ENCODE measurements around the gene TCN2. TPM values are rescaled to one million over a fixed set of nuclear protein-coding genes. Genes with fewer than 3 reads are reported as not detected.
"Not testable (repeated sequence)": the region's sequence is repeated elsewhere in the genome, so short reads cannot be mapped to it uniquely, and the experiment has no call there.

TCN2 gene
- polyA plus RNA-seq, 3 donors = 5.4 to 38.3 (median 29.2) TPM

DNA sequence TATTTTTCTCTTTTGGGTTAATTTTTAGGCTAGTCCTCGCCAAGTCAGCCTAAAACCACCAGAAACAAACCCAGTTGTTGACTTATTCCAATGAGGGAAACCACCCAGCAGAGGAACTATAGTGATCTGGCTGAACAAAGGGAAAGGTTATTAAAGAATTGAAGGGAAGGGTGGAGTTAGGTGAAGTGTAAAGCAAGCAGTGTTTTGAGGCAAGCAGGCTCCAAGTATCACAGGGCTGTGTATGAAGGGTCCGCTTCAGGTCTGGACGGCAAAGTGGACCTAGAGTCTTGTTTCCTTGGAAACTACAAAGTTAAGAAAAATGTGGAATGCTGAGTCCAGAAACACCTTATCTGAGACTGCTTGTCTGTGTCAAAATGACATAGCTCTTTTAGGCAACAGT lies 3.2 kb upstream of the TCN2 start:
- H3K27ac ChIP-seq (ENCODE audit: low read depth, low read length) = no peak overlapping the region
- WGBS, 3 donors = 67 to 78% (median 74%) methylated on average over 3 of the region's 3 CpGs

DNA sequence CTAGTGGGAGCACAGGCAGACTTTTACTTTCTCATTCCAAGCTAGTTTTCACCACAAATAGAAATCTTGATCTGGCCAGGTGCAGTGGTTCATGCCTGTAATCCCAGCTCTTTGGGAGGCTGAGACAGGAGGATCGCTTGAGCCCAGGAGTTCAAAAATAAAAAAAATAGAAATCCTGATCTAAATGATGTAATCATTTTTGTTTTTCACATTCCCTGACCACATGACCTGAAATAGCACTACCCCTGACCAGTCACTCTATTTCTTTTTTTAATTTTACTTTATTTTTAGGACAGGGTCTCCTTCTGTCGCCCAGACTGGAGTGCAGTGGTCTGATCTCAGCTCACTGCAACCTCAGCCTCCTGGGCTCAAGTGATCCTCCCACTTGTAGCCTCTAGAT lies 2.3 kb upstream of the TCN2 start:
- H3K27ac ChIP-seq (ENCODE audit: low read depth, low read length) = no peak overlapping the region
- 81 to 93% (median 91%) methylated on average over 2 of the region's 2 CpGs for WGBS, 3 donors

- 22 to 27% (median 23%) methylated on average over 9 of the region's 9 CpGs for WGBS, 3 donors
- H3K27ac ChIP-seq (ENCODE audit: low read depth, low read length) = no peak overlapping the region
Measured at GRCh38 chr22:30605449-30606110, 1.4 kb upstream of the TCN2 start.

GRCh38 chr22:30607300-30607930 lies 441 bp downstream of the TCN2 start:
- no peak overlapping the region for H3K27ac ChIP-seq (ENCODE audit: low read depth, low read length)
- 73 to 76% (median 75%) methylated on average over 7 of the region's 7 CpGs for WGBS, 3 donors

GRCh38 chr22:30607939-30608338 lies 965 bp downstream of the TCN2 start:
- WGBS, 3 donors = 73 to 80% (median 77%) methylated on average over 7 of the region's 7 CpGs
- no peak overlapping the region for H3K27ac ChIP-seq (ENCODE audit: low read depth, low read length)

DNA sequence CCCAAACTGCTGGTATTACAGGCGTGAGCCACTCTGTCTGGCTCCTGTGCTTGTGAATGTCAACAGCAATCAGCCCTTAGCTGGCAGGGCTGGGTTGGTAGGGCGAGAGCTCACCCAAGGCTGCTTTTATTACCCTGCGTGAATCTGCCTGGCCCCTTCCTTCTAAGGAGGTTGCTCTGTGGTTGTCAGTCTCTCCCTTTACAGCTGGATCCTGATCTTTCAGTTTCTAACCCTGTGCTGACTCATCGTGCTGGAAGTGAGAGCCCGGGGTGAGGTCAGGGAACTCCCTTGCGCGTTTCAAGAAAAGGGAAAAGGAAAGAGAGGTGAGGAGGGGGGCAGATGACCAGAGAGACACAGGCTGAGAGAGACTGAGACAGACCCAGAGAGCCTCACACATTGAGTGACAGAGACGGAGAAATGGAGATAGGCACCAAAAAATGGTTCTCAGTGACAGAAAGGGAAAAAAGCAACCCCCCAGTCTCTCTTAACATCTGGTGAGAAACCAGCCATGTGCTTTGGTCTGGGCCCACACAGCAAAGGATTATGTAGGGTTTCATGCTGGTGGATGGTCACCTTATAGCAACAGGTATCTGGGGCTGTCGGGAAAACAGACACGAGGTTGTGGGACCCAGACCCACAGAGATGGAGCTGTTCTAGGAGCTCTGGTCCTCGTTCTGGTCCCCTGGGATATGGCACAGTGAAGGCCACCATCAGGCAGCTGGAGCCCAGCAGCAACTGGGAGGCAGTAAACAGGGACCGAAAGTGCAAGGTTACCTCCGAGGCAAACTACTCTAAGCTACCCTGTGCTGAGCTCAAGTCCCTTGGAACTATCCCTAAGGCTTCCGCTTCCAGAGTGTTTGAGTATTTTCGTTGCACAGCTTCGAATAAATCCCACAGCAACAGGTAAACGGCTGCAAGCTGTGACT lies 2.5 kb downstream of the TCN2 start:
- H3K27ac ChIP-seq (ENCODE audit: low read depth, low read length) = no peak overlapping the region
- 50 to 69% (median 50%) methylated on average over 17 of the region's 17 CpGs for WGBS, 3 donors

GRCh38 chr22:30610299-30610698 lies 3.3 kb downstream of the TCN2 start:
- 54 to 71% (median 64%) methylated on average over 7 of the region's 7 CpGs for WGBS, 3 donors
- H3K27ac ChIP-seq (ENCODE audit: low read depth, low read length) = no peak overlapping the region

DNA sequence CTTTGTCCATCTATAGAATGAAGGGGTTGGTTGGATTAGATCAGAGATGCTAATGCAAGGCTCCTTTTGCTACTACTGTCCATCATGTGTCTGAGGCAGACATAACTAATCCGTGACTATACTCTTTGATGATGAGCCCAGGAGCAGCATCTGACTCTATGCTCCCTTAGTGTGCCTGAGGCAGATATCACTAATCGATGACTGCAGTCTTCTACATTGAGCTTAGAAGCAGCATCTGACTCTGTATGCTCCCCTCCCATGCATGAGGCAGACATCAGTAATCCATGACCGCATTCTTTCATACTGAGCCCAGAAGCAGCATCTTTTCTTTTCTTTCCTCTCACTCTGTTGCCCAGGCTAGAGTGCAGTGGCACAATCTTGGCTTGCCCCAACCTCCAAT lies 4.2 kb downstream of the TCN2 start:
- H3K27ac ChIP-seq (ENCODE audit: low read depth, low read length) = no peak overlapping the region
- WGBS, 3 donors = 91 to 96% (median 93%) methylated on average over 3 of the region's 3 CpGs

- WGBS, 3 donors = 92 to 95% (median 92%) methylated on average over 8 of the region's 8 CpGs
Measured at GRCh38 chr22:30612789-30613188, 5.8 kb downstream of the TCN2 start.

DNA sequence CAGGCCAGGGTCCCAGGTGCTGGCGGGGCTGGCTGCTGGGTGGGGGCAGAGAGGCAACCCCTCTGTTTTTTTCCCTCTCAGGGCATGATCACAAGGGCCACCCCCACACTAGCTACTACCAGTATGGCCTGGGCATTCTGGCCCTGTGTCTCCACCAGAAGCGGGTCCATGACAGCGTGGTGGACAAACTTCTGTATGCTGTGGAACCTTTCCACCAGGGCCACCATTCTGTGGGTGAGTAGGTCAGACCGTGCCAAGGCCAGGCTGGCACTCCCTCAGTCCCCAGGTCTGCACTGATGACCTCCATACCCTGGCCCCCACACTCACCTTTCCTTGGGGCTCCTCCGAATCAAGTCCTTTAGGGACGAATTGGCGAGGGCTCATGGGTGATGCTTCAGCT lies 7.3 kb downstream of the TCN2 start:
- H3K27ac ChIP-seq (ENCODE audit: low read depth, low read length) = no peak overlapping the region
- 89 to 98% (median 95%) methylated on average over 7 of the region's 7 CpGs for WGBS, 3 donors

More at GRCh38 chr22:30612789-30613188, 5.8 kb downstream of the TCN2 start:
- no peak overlapping the region for H3K27ac ChIP-seq (ENCODE audit: low read depth, low read length)

GRCh38 chr22:30614879-30615278 lies 7.9 kb downstream of the TCN2 start:
- no peak overlapping the region for H3K27ac ChIP-seq (ENCODE audit: low read depth, low read length)

GRCh38 chr22:30615543-30615954 lies 8.6 kb downstream of the TCN2 start:
- H3K27ac ChIP-seq (ENCODE audit: low read depth, low read length) = no peak overlapping the region
- WGBS, 3 donors = 68 to 89% (median 76%) methylated on average over 7 of the region's 7 CpGs

GRCh38 chr22:30617819-30618218 lies 10.8 kb downstream of the TCN2 start:
- no peak overlapping the region for H3K27ac ChIP-seq (ENCODE audit: low read depth, low read length)
- WGBS, 3 donors = 80 to 88% (median 84%) methylated on average over 6 of the region's 6 CpGs

- WGBS, 3 donors = 88 to 95% (median 94%) methylated on average over 6 of the region's 6 CpGs
- not testable (repeated sequence) for H3K27ac ChIP-seq (ENCODE audit: low read depth, low read length)
Measured at GRCh38 chr22:30619909-30620308, 12.9 kb downstream of the TCN2 start.

- no peak overlapping the region for H3K27ac ChIP-seq (ENCODE audit: low read depth, low read length)
- WGBS, 3 donors = 73 to 93% (median 89%) methylated on average over 5 of the region's 5 CpGs
Measured at GRCh38 chr22:30626413-30626812, 19.4 kb downstream of the TCN2 start.

GRCh38 chr22:30627471-30627870 lies 20.5 kb downstream of the TCN2 start:
- WGBS, 3 donors = 79 to 91% (median 84%) methylated on average over 5 of the region's 5 CpGs
- H3K27ac ChIP-seq (ENCODE audit: low read depth, low read length) = no peak overlapping the region

DNA sequence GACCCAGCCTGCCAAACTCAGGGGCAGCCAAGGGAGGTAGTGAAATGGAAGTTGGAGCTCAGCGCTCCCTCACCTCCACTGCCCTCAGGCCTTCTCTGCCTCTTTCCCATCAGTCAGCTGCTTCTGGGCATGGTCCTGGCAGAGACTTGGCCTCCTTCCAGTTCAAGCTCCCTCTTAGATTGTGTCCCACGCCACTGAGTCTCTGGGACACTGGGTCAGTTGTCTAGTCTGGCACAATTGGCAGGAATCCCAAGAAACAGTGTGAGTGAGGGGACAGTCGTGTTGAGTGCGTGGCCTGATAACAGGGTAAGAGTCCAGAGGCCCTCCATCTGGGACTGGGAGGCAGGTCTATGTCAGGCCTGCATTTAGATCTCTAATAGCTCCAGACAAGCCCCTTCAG lies 21.5 kb downstream of the TCN2 start:
- 59 to 81% (median 76%) methylated on average over 4 of the region's 4 CpGs for WGBS, 3 donors
- no peak overlapping the region for H3K27ac ChIP-seq (ENCODE audit: low read depth, low read length)

DNA sequence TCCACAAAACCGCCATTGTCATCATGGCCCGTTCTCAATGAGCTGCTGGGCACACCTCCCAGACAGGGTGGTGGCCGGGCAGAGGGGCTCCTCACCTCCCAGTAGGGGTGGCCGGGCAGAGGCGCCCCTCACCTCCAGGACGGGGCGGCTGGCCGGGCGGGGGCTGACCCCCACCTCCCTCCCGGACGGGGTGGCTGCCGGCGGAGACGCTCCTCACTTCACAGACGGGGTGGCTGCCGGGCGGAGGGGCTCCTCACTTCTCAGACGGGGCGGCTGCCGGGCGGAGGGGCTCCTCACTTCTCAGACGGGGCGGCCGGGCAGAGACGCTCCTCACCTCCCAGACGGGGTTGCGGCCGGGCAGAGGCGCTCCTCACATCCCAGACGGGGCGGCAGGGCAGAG lies 24.5 kb downstream of the TCN2 start:
- WGBS, 3 donors = 92 to 97% (median 95%) methylated on average over 15 to 20 of the region's 31 CpGs
- not testable (repeated sequence) for H3K27ac ChIP-seq (ENCODE audit: low read depth, low read length)

Measured in adipose tissue (tissue), 3 donors.